ENCODE results near the gene KIF5C. TPM values are rescaled to one million over a fixed set of nuclear protein-coding genes. Genes with fewer than 3 reads are reported as not detected.
A peak's percentile ranks its signal among the peaks of the same experiment; 100 is the strongest.

KIF5C gene
- total RNA-seq, 1 donor from 2014 or later, result 63.1 TPM

DNA sequence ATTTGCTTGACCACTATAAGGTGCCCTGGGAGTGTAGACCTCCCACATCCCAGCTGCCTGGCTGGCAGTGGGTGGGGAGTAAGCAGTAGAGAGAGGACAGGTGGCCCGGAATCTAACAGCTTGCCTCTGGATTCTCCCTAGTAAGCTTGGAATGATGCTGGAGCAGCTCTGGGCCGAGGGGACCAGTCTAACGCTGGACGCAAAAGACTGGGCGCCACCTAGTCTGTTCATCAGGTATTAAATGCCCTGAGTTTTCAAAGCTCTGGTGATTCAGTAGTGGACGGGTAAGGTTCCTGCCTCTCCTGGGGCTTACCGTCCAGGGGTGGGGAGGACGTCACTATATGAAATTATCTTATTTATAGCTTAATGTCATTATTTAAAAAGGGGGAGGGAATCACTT lies 162.8 kb downstream of the KIF5C start:
- TF ChIP-seq, protein P1, sequence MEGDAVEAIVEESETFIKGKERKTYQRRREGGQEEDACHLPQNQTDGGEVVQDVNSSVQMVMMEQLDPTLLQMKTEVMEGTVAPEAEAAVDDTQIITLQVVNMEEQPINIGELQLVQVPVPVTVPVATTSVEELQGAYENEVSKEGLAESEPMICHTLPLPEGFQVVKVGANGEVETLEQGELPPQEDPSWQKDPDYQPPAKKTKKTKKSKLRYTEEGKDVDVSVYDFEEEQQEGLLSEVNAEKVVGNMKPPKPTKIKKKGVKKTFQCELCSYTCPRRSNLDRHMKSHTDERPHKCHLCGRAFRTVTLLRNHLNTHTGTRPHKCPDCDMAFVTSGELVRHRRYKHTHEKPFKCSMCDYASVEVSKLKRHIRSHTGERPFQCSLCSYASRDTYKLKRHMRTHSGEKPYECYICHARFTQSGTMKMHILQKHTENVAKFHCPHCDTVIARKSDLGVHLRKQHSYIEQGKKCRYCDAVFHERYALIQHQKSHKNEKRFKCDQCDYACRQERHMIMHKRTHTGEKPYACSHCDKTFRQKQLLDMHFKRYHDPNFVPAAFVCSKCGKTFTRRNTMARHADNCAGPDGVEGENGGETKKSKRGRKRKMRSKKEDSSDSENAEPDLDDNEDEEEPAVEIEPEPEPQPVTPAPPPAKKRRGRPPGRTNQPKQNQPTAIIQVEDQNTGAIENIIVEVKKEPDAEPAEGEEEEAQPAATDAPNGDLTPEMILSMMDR (IDR thresholded peaks at IDR 0.05), result peak; percentile 45
- TF ChIP-seq EZH2phosphoT487 (IDR thresholded peaks at IDR 0.05), result no peak
- Histone ChIP-seq H3K27ac (no peak overlapping the region), H3K36me3 (no peaks in the 10 kb centered on the region), H3F3A (ENCODE audit: low read depth) (no peaks in the 10 kb centered on the region), H3K9ac (no peak overlapping the region), H3K79me2 (ENCODE audit: low read depth) (no peaks in the 10 kb centered on the region), H3K27me3 (peaks cover 40% of the 10 kb centered on the region), H3K4me3 (peak overlapping the region; percentile 64), H2AFZ (replicated peaks) (peak overlapping the region; percentile 96), H3K4me1 (peaks cover 5% of the 10 kb centered on the region), H3K4me2 (peak overlapping the region; percentile 96), H4K20me1 (ENCODE audit: low read depth) (no peaks in the 10 kb centered on the region), H3K9me3 (ENCODE audit: low read depth) (no peaks in the 10 kb centered on the region)
- peaks cover 19% of the 10 kb centered on the region for H3K4me1 Mint-ChIP-seq
- peak overlapping the region; percentile 86 for H3K4me3 Mint-ChIP-seq
- H3K27ac Mint-ChIP-seq, result no peak overlapping the region
- no peaks in the 10 kb centered on the region for H3K36me3 Mint-ChIP-seq
- no peaks in the 10 kb centered on the region for H3K9me3 Mint-ChIP-seq
- peaks cover 31% of the 10 kb centered on the region for H3K27me3 Mint-ChIP-seq (ENCODE audit: insufficient read depth, low read depth)
- DNase-seq (ENCODE audit: low spot score), result peak; percentile 61

DNA sequence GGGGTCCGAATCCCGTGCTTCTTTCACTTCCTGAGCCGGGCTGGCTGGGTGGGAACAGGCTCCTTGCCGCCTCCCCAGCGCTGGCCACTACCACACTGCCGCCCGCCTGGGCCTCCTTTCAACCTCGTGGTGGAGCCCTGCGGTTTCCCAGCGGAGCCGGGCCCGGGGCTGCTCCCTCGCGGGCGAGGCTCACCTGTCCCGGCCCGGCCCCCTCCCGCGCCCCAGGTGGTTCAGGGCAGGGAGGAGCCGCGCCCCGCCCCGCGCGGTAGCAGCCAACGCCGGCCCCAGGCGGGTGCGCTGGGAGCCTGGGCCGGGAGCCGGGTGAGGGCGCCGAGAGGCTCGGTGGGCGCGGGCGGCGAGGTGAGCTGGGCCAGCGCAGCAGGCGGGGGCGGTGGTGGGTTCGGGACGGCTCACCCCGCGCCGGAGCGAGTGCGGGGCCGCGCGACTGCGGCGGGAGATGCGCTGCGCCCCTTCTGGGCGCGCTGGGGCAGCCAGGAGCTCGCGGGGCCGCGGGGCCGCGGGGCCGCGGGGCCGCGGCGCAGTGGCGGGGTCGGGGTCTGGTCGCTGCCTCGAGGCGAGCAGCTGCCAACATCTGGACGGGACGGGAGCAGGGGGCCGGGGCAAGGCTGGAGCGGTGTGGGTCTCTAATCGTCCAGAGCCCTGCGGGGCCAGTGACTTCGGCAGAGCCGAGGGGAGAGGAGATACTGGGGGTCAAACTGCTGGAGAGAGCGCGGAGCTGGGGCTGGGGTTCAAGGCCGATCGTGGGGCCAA lies 163.6 kb downstream of the KIF5C start, which contains the start of gene LYPD6B:
Gene LYPD6B, plus strand, starts transcription at position 258 of the 771 bp plus-strand sequence. CDS start 92,250 bp downstream, outside the sequence.
- Histone ChIP-seq H3K36me3 (no peaks in the 10 kb centered on the region), H3K9ac (no peak within 1 kb of the TSS), H3K4me3 (peak within 1 kb of the TSS; percentile 64), H4K20me1 (ENCODE audit: low read depth) (no peaks in the 10 kb centered on the region), H3K27me3 (peaks cover 40% of the 10 kb centered on the region), H3F3A (ENCODE audit: low read depth) (no peaks in the 10 kb centered on the region), H2AFZ (replicated peaks) (peak within 1 kb of the TSS; percentile 96), H3K4me1 (peaks cover 2% of the 10 kb centered on the region), H3K4me2 (peak within 1 kb of the TSS; percentile 96), H3K9me3 (ENCODE audit: low read depth) (no peaks in the 10 kb centered on the region), H3K27ac (no peak within 1 kb of the TSS), H3K79me2 (ENCODE audit: low read depth) (no peaks in the 10 kb centered on the region)
- Mint-ChIP-seq H3K27me3 (ENCODE audit: insufficient read depth, low read depth) (peaks cover 30% of the 10 kb centered on the region), H3K4me1 (peaks cover 13% of the 10 kb centered on the region), H3K9me3 (no peaks in the 10 kb centered on the region), H3K4me3 (peak within 1 kb of the TSS; percentile 89), H3K36me3 (no peaks in the 10 kb centered on the region), H3K27ac (no peak within 1 kb of the TSS)
- DNase-seq (ENCODE audit: low spot score), result peak; percentile 70
- TF ChIP-seq, protein P1 (IDR thresholded peaks at IDR 0.05), result no peak
- TF ChIP-seq EZH2 (IDR thresholded peaks at IDR 0.05) (peak; percentile 62), EZH2phosphoT487 (IDR thresholded peaks at IDR 0.05) (peak; percentile 24)

DNA sequence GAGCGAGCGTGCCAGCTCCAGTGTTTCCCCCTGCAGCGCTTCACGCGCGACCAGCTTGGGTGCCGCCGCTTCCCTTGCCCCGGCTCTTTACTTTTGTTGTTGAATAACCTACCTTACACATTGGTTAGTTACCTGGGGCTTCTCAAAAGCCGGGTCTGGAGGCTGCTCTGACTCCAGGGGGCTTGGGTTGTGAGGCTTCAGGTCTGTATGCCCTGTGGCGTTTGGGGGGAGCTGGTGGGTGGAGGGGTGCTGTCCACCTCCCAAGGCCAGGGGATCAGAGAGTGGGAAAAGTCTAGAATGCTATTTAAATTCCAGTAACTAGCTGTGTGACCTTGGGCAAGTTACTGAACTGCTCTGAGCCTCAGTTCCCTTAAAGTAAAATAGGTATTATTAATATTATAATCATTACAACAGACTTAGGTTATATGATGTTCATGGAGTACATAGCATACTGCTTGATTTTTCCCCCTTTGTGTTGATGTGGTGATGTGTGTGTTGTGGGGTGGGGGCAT lies 164.2 kb downstream of the KIF5C start:
- H3K4me3 Mint-ChIP-seq, result peak overlapping the region; percentile 89
- Histone ChIP-seq H3K4me1 (no peaks in the 10 kb centered on the region), H2AFZ (replicated peaks) (peak overlapping the region; percentile 96), H3K36me3 (no peaks in the 10 kb centered on the region), H3F3A (ENCODE audit: low read depth) (no peaks in the 10 kb centered on the region), H3K9ac (no peak overlapping the region), H3K27ac (no peak overlapping the region), H4K20me1 (ENCODE audit: low read depth) (no peaks in the 10 kb centered on the region), H3K79me2 (ENCODE audit: low read depth) (no peaks in the 10 kb centered on the region), H3K4me2 (peak overlapping the region; percentile 96), H3K27me3 (peaks cover 40% of the 10 kb centered on the region), H3K4me3 (peak overlapping the region; percentile 64), H3K9me3 (ENCODE audit: low read depth) (no peaks in the 10 kb centered on the region)
- TF ChIP-seq EZH2 (IDR thresholded peaks at IDR 0.05), result peak; percentile 19
- no peak for TF ChIP-seq EZH2phosphoT487 (IDR thresholded peaks at IDR 0.05)
- TF ChIP-seq, protein P1 (IDR thresholded peaks at IDR 0.05), result no peak
- no peaks in the 10 kb centered on the region for H3K36me3 Mint-ChIP-seq
- peaks cover 27% of the 10 kb centered on the region for H3K27me3 Mint-ChIP-seq (ENCODE audit: insufficient read depth, low read depth)
- H3K4me1 Mint-ChIP-seq, result peaks cover 9% of the 10 kb centered on the region
- H3K9me3 Mint-ChIP-seq, result no peaks in the 10 kb centered on the region
- H3K27ac Mint-ChIP-seq, result no peak overlapping the region
- no peak for DNase-seq (ENCODE audit: low spot score)
